Peyer's patch (tissue), 4 donors: Measurements from ENCODE around the gene SHC1. TPM values are rescaled to one million over a fixed set of nuclear protein-coding genes. Genes with fewer than 3 reads are reported as not detected.

ENCODE experiments used
- DNase-seq, 3 donors: peaks; one replicate each; pipeline ENCODE4 v3.0.0-alpha.2; 2017 to 2019
- H3K27ac ChIP-seq, 4 donors: fragments of 200-600 bp; sonication (generic); one replicate each; pipeline ENCODE4 v1.5.1; 2016 to 2019
- H3K27me3 ChIP-seq, 2 donors: fragments of 200-600 bp; sonication (generic); one replicate each; pipeline ENCODE4 v1.5.1; 2019
- H3K36me3 ChIP-seq, 3 donors: fragments of 200-600 bp; sonication (generic); one replicate each; pipeline ENCODE4 v1.5.1; 2016 to 2019
- H3K4me1 ChIP-seq, 4 donors: fragments of 200-600 bp; sonication (generic); one replicate each; pipeline ENCODE4 v1.5.1; 2016 to 2019
- H3K4me3 ChIP-seq, 4 donors: fragments of 200-600 bp; sonication (generic); 1 replicate in 3 of 4; 2 replicates in 1 of 4; pipeline ENCODE4 v1.5.1; 2016 to 2019; ENCODE audit warnings: mild to moderate bottlenecking in 1 of 4
- H3K9me3 ChIP-seq, 4 donors: fragments of 200-600 bp; sonication (generic); one replicate each; pipeline ENCODE4 v1.5.1; 2016 to 2019; ENCODE audit warnings: mild to moderate bottlenecking in 1 of 4
- CTCF ChIP-seq, 6 experiments: fragments of 450-650 bp in 4 of 6; fragments of 200-600 bp in 2 of 6; sonication (generic) in 1 of 6; IDR thresholded peaks; one replicate each; pipeline ENCODE4 v1.5.1; 2017 to 2019; ENCODE audit warnings: antibody characterized with exemption in 6 of 6, mild to moderate bottlenecking in 3 of 6, moderate library complexity in 1 of 6
- POLR2A ChIP-seq, 2 donors: fragments of 450-650 bp; IDR thresholded peaks; one replicate each; pipeline ENCODE4 v1.5.1; 2017; ENCODE audit warnings: antibody characterized with exemption in 2 of 2, mild to moderate bottlenecking in 2 of 2, moderate library complexity in 2 of 2
- total RNA-seq, 4 donors: library from RNA; depleted of rRNA; stranded (reverse); fragments of >200 nt; gene quantifications; one replicate each; pipeline ENCODE4 v1.1.0, GENCODE V29; 2016

Gene SHC1
- total RNA-seq, 4 donors from 2014 or later = 56.9 to 150 (median 104) TPM

DNA sequence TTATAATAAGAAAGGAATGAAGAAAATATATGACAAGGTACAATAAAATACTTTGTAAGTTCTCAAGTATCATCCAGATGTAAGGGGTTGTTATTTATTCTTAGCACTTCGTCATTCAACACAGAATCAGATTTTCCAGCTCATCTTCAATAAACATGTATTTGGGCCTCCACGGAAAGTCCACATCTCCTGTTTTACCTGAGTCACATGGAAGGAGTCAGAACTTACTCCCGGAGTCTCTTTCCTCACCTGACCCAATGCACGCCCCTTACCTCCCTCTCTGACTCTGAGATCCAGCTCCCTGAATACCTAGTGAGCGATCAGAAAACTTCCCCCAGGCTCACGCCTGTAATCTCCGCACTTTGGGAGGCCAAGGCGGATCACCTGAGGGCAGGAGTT, 32.6 kb downstream of the SHC1 start:
- no peaks in the 10 kb centered on the region for H3K36me3 ChIP-seq
- no peaks in the 10 kb centered on the region for H3K9me3 ChIP-seq
- DNase-seq = no peak
- peak overlapping the region in 3 of 4 donors; percentile 57 to 71 (median 65) for H3K4me3 ChIP-seq
- TF ChIP-seq POLR2A (IDR thresholded peaks at IDR 0.05) = no peak
- TF ChIP-seq CTCF (IDR thresholded peaks at IDR 0.05) = no peak
- H3K27me3 ChIP-seq = no peaks in the 10 kb centered on the region
- peaks cover 0 to 43% (median 24%) of the 10 kb centered on the region in 4 donors for H3K4me1 ChIP-seq
- peak overlapping the region; percentile 93 to 99 (median 96) for H3K27ac ChIP-seq

DNA sequence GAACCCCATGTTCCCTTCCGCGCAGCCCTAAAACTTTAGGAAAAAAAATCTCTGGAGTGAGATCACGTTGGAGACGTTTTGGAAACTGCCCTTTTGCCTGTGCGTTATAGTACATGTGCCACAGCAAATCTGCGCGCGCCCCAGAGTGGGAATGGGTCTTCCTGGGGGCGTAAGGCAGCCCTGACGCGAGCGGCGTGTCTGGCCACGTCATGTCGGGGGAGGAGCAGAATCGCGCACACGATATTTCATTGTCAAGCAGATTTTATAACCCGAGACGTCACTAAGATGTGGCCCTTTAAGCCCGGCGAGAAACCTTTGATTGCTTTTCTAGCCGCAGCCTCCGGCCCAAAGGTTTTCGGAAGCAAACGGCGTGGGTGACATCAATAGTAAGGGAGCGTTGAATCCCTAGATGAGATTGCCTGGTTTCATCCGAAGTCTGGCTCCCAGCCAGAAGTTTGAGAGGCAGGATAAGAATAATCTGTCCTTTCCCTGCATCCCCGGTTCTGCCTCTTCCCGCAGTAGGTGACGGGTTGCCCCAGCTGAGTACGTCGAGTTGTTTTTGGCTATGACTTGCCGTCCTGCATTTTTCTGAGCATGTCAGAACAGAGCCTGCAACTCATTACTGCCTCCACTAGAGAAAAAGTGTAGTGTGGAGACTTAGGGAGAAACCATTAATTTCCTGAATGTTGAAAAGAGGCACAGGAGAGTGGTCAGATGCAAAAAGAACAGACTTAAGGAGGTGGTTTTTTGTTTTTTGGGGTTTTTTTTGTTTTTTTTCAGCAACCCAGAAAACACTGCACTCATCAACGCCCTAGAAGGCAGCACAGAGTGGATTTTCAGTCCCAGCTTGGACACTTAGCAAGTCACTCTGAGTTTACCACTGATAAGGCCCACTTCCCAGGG, 33.2 kb downstream of the SHC1 start:
- Histone ChIP-seq H3K4me3 (peak overlapping the region; percentile 57 to 71 (median 66)), H3K9me3 (no peaks in the 10 kb centered on the region), H3K36me3 (no peaks in the 10 kb centered on the region), H3K27me3 (no peaks in the 10 kb centered on the region), H3K4me1 (peaks cover 0 to 40% (median 18%) of the 10 kb centered on the region in 4 donors), H3K27ac (peak overlapping the region; percentile 93 to 99 (median 96))
- DNase-seq = peak; percentile 90 to 94 (median 93)
- TF ChIP-seq POLR2A (IDR thresholded peaks at IDR 0.05) (peak; percentile 47 to 69), CTCF (IDR thresholded peaks at IDR 0.05) (peak in 5 of 6 experiments; percentile 27 to 45 (median 36))

- DNase-seq = peak; percentile 96 to 98 (median 98)
- Histone ChIP-seq H3K4me3 (peak within 1 kb of the TSS; percentile 57 to 71 (median 66)), H3K27me3 (no peaks in the 10 kb centered on the region), H3K4me1 (peaks cover 0 to 33% (median 11%) of the 10 kb centered on the region in 4 donors), H3K27ac (peak within 1 kb of the TSS; percentile 93 to 99 (median 96)), H3K36me3 (no peaks in the 10 kb centered on the region), H3K9me3 (no peaks in the 10 kb centered on the region)
- TF ChIP-seq CTCF (IDR thresholded peaks at IDR 0.05) (peak in 5 of 6 experiments; percentile 28 to 56 (median 49)), POLR2A (IDR thresholded peaks at IDR 0.05) (peak in 1 of 2 donors; percentile 81)
These were observed 33.9 kb downstream of the SHC1 start, which contains the start of gene PMVK for GRCh38 chr1:154936555-154937084. Gene PMVK, minus strand, starts transcription at chr1:154936719. Its CDS starts 34 bp downstream, at chr1:154936685.

DNA sequence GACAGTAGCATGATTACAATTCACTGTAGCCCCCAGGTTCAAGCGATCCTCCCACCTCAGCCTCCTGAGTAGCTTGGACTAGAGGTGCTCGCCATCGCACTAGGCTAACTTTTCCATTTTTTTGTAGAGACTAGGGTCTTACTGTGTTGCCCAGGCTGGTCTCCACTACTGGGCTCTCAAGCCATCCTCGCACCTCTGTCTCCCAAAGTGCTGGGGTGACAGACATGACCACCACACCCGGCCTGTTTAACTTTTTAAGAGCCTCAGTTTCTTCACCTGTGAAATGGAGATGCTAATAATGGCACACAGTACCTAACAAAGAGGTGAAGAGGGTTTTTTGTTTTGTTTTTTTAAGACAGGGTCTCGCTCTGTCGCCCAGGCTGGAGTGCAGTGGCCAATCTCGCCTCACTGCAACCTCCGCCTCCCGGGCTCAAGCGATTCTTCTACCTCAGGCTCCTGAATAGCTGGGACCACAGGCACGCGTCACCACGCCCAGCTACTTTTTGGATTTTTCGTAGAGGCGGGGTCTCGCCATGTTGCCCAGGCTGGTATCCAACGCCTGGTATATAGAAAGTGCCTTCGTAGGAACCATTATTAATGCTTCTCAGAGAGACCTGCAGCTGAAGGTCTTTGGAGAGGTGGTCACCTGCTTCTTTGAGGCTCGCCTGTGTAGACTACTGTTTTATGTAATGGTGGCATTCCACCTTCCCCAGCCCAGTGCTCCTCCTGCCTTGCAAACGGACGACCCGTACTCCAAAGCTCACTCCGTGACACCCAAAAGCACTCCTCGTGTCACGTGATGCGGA, 34.6 kb downstream of the SHC1 start:
- no peaks in the 10 kb centered on the region for H3K27me3 ChIP-seq
- H3K4me1 ChIP-seq = peaks cover 3 to 31% (median 8%) of the 10 kb centered on the region in 4 donors
- peaks cover 0 to 4% (median 0%) of the 10 kb centered on the region in 3 donors for H3K36me3 ChIP-seq
- no peaks in the 10 kb centered on the region for H3K9me3 ChIP-seq
- H3K4me3 ChIP-seq = peak overlapping the region; percentile 57 to 71 (median 66)
- TF ChIP-seq POLR2A (IDR thresholded peaks at IDR 0.05) = peak in 1 of 2 donors; percentile 50
- no peak for TF ChIP-seq CTCF (IDR thresholded peaks at IDR 0.05)
- H3K27ac ChIP-seq = peak overlapping the region; percentile 93 to 99 (median 96)
- DNase-seq = no peak

GRCh38 chr1:154934358-154934948, 36.1 kb downstream of the SHC1 start:
- Histone ChIP-seq H3K4me3 (no peak overlapping the region), H3K36me3 (peaks cover 0 to 5% (median 0%) of the 10 kb centered on the region in 3 donors), H3K9me3 (no peaks in the 10 kb centered on the region), H3K4me1 (peaks cover 0 to 31% (median 7%) of the 10 kb centered on the region in 4 donors), H3K27me3 (no peaks in the 10 kb centered on the region), H3K27ac (no peak overlapping the region)
- TF ChIP-seq CTCF (IDR thresholded peaks at IDR 0.05) = no peak
- no peak for TF ChIP-seq POLR2A (IDR thresholded peaks at IDR 0.05)
- no peak for DNase-seq
